GM18951 (cell line): ENCODE data around the gene SNX5.

ENCODE experiments used
- POLR2A ChIP-seq: IDR thresholded peaks from 4 replicates; pipeline ENCODE4 v1.6.1; 2011; ENCODE audit warnings: mild to moderate bottlenecking; ENCODE audit not compliant: insufficient read length, insufficient read depth; ENCODE audit errors: extremely low read depth
- in situ Hi-C: fragments of 300-500 bp; cut with MboI; formaldehyde crosslinking; loops from one replicate; pipeline ENCODE4 v1.12.0; 2022; ENCODE audit warnings: low sequenced_read_pairs, mixed read lengths, inconsistent platforms; ENCODE audit not compliant: unreplicated experiment

The SNX5 gene

GRCh38 chr20:17925141-17925939 lies 43.3 kb downstream of the SNX5 start:
- TF ChIP-seq POLR2A = no peak
- in situ Hi-C loops = no loop called here

- no peak for TF ChIP-seq POLR2A
- in situ Hi-C loops = no loop called here
These were observed 46.8 kb downstream of the SNX5 start for GRCh38 chr20:17921774-17922173.

GRCh38 chr20:17919149-17919548 lies 49.4 kb downstream of the SNX5 start:
- no peak for TF ChIP-seq POLR2A
- in situ Hi-C loops = no loop called here

GRCh38 chr20:17917832-17918618 lies 50.6 kb downstream of the SNX5 start:
- no peak for TF ChIP-seq POLR2A
- in situ Hi-C loops = no loop called here

- TF ChIP-seq POLR2A = no peak
- in situ Hi-C loops = no loop called here
These were observed 52.1 kb downstream of the SNX5 start for GRCh38 chr20:17916433-17916891.

GRCh38 chr20:17914957-17915356 lies 53.6 kb downstream of the SNX5 start:
- TF ChIP-seq POLR2A = no peak

GRCh38 chr20:17912916-17913315 lies 55.7 kb downstream of the SNX5 start:
- in situ Hi-C loops = no loop called here
- TF ChIP-seq POLR2A = no peak

More at GRCh38 chr20:17914957-17915356, 53.6 kb downstream of the SNX5 start:
- in situ Hi-C loops = no loop called here

GRCh38 chr20:17911927-17912326 lies 56.7 kb downstream of the SNX5 start:
- TF ChIP-seq POLR2A = no peak
- in situ Hi-C loops = no loop called here

- in situ Hi-C loops = no loop called here
- TF ChIP-seq POLR2A = no peak
These were observed 57.7 kb downstream of the SNX5 start for GRCh38 chr20:17910828-17911294.

- no peak for TF ChIP-seq POLR2A
- in situ Hi-C loops = no loop called here
These were observed 58.7 kb downstream of the SNX5 start for GRCh38 chr20:17909869-17910321.

GRCh38 chr20:17905544-17905943 lies 63.0 kb downstream of the SNX5 start:
- in situ Hi-C loops = no loop called here
- no peak for TF ChIP-seq POLR2A

GRCh38 chr20:17904027-17904426 lies 64.6 kb downstream of the SNX5 start:
- no peak for TF ChIP-seq POLR2A
- in situ Hi-C loops = no loop called here

- in situ Hi-C loops = no loop called here
These were observed 66.0 kb downstream of the SNX5 start for GRCh38 chr20:17902531-17903083.

More at GRCh38 chr20:17902531-17903083, 66.0 kb downstream of the SNX5 start:
- TF ChIP-seq POLR2A = no peak
